ENCODE data around the gene SLC40A1. TPM values are rescaled to one million over a fixed set of nuclear protein-coding genes. Genes with fewer than 3 reads are reported as not detected.
A peak's percentile ranks its signal among the peaks of the same experiment; 100 is the strongest.

The SLC40A1 gene
- total RNA-seq, 1 donor from 2014 or later = 151 TPM

GRCh38 chr2:189517847-189518535, 62.6 kb downstream of the SLC40A1 start:
- ATAC-seq = no peak
- no peak for DNase-seq (ENCODE audit: low spot score)

- DNase-seq (ENCODE audit: low spot score) = no peak
- ATAC-seq = no peak
Observed at GRCh38 chr2:189516546-189516945, 64.0 kb downstream of the SLC40A1 start.

- ATAC-seq (no peak), DNase-seq (ENCODE audit: low spot score) (no peak)
Observed at GRCh38 chr2:189515264-189515663, 65.3 kb downstream of the SLC40A1 start.

GRCh38 chr2:189514104-189514503, 66.5 kb downstream of the SLC40A1 start:
- DNase-seq (ENCODE audit: low spot score) = no peak
- peak; percentile 33 for ATAC-seq

GRCh38 chr2:189512879-189513278, 67.7 kb downstream of the SLC40A1 start:
- ATAC-seq (peak; percentile 24), DNase-seq (ENCODE audit: low spot score) (no peak)

- no peak for DNase-seq (ENCODE audit: low spot score)
- no peak for ATAC-seq
Observed at GRCh38 chr2:189511960-189512319, 68.6 kb downstream of the SLC40A1 start.

GRCh38 chr2:189511210-189511959, 69.2 kb downstream of the SLC40A1 start:
- ATAC-seq (no peak), DNase-seq (ENCODE audit: low spot score) (no peak)

Other genes starting within 250 kb of the SLC40A1 start
- 9.0 TPM for gene WDR75, start 139.3 kb downstream of the SLC40A1 start, total RNA-seq
- gene ASNSD1, start 80.7 kb upstream of the SLC40A1 start, total RNA-seq = 19.1 TPM
- gene ANKAR, start 93.9 kb upstream of the SLC40A1 start, total RNA-seq = 3.5 TPM
- 4.2 TPM for gene OSGEPL1, start 182.0 kb upstream of the SLC40A1 start, total RNA-seq
- gene ORMDL1, start 203.6 kb upstream of the SLC40A1 start, total RNA-seq = 19.7 TPM
- 9.4 TPM for gene PMS1, start 203.7 kb upstream of the SLC40A1 start, total RNA-seq